ENCODE data around the gene B9D2. TPM values are rescaled to one million over a fixed set of nuclear protein-coding genes. Genes with fewer than 3 reads are reported as not detected.
"Not testable (repeated sequence)": the region's sequence is repeated elsewhere in the genome, so short reads cannot be mapped to it uniquely, and the experiment has no call there.

Gene B9D2
- total RNA-seq, 1 experiment from 2014 or later: 3.3 TPM

- H3K27ac ChIP-seq: no peak within 1 kb of the TSS
- no peaks in the 10 kb centered on the region for H3K36me3 ChIP-seq
- no peak for DNase-seq (ENCODE audit: low read depth in 1 of 2, low spot score in 2 of 2)
- no peaks in the 10 kb centered on the region for H3K27me3 ChIP-seq (replicated peaks)
- H3K9me3 ChIP-seq (replicated peaks): no peaks in the 10 kb centered on the region
- H3K4me1 ChIP-seq (replicated peaks): peaks cover 15% of the 10 kb centered on the region
- no peak within 1 kb of the TSS for H3K4me3 ChIP-seq
These were observed 12.5 kb upstream of the B9D2 start, which contains the start of gene TMEM91 for GRCh38 chr19:41376241-41376997. TMEM91 (plus strand) TSS chr19:41376533; CDS start chr19:41378310, 1,777 bp downstream.

- Histone ChIP-seq H3K9me3 (replicated peaks) (no peaks in the 10 kb centered on the region), H3K4me3 (no peak overlapping the region), H3K36me3 (no peaks in the 10 kb centered on the region), H3K4me1 (replicated peaks) (peaks cover 9% of the 10 kb centered on the region), H3K27ac (no peak overlapping the region), H3K27me3 (replicated peaks) (no peaks in the 10 kb centered on the region)
- DNase-seq (ENCODE audit: low read depth in 1 of 2, low spot score in 2 of 2): peak; percentile 48 to 75
These were observed 10.0 kb upstream of the B9D2 start for GRCh38 chr19:41373993-41374392.

GRCh38 chr19:41372501-41372900, 8.6 kb upstream of the B9D2 start:
- DNase-seq (ENCODE audit: low read depth in 1 of 2, low spot score in 2 of 2): no peak
- no peak overlapping the region for H3K27ac ChIP-seq
- no peaks in the 10 kb centered on the region for H3K27me3 ChIP-seq (replicated peaks)
- no peaks in the 10 kb centered on the region for H3K9me3 ChIP-seq (replicated peaks)
- H3K36me3 ChIP-seq: no peaks in the 10 kb centered on the region
- H3K4me1 ChIP-seq (replicated peaks): peaks cover 20% of the 10 kb centered on the region
- H3K4me3 ChIP-seq: no peak overlapping the region

- Histone ChIP-seq H3K4me3 (no peak overlapping the region), H3K9me3 (replicated peaks) (no peaks in the 10 kb centered on the region), H3K27ac (no peak overlapping the region), H3K27me3 (replicated peaks) (no peaks in the 10 kb centered on the region), H3K36me3 (no peaks in the 10 kb centered on the region), H3K4me1 (replicated peaks) (peaks cover 26% of the 10 kb centered on the region)
- DNase-seq (ENCODE audit: low read depth in 1 of 2, low spot score in 2 of 2): no peak
These were observed 7.6 kb upstream of the B9D2 start for GRCh38 chr19:41371541-41371940.

GRCh38 chr19:41371119-41371518, 7.2 kb upstream of the B9D2 start:
- H3K27ac ChIP-seq; DNase-seq (ENCODE audit: low read depth in 1 of 2, low spot score in 2 of 2); H3K36me3 ChIP-seq; H3K4me3 ChIP-seq; H3K27me3 ChIP-seq (replicated peaks); H3K9me3 ChIP-seq (replicated peaks): not testable (repeated sequence)
- peaks cover 26% of the 10 kb centered on the region for H3K4me1 ChIP-seq (replicated peaks)

- Histone ChIP-seq H3K36me3 (no peaks in the 10 kb centered on the region; the same call in 1 of the 2 replicates), H3K4me1 (replicated peaks) (peaks cover 26% of the 10 kb centered on the region), H3K9me3 (replicated peaks) (no peaks in the 10 kb centered on the region), H3K4me3 (no peak overlapping the region), H3K27ac (no peak overlapping the region), H3K27me3 (replicated peaks) (no peaks in the 10 kb centered on the region)
- DNase-seq (ENCODE audit: low read depth in 1 of 2, low spot score in 2 of 2): no peak
These were observed 5.8 kb upstream of the B9D2 start for GRCh38 chr19:41369769-41370168.

GRCh38 chr19:41367848-41368301, 3.9 kb upstream of the B9D2 start:
- Histone ChIP-seq H3K9me3 (replicated peaks) (no peaks in the 10 kb centered on the region), H3K36me3 (no peaks in the 10 kb centered on the region; the same call in 1 of the 2 replicates), H3K27me3 (replicated peaks) (no peaks in the 10 kb centered on the region), H3K4me1 (replicated peaks) (peaks cover 27% of the 10 kb centered on the region), H3K27ac (peak overlapping the region; percentile 62), H3K4me3 (no peak overlapping the region)
- peak; percentile 51 to 62 for DNase-seq (ENCODE audit: low read depth in 1 of 2, low spot score in 2 of 2)

- Histone ChIP-seq H3K4me3 (no peak overlapping the region), H3K27me3 (replicated peaks) (no peaks in the 10 kb centered on the region), H3K36me3 (no peaks in the 10 kb centered on the region; the same call in 1 of the 2 replicates), H3K4me1 (replicated peaks) (peaks cover 27% of the 10 kb centered on the region), H3K9me3 (replicated peaks) (no peaks in the 10 kb centered on the region), H3K27ac (no peak overlapping the region)
- DNase-seq (ENCODE audit: low read depth in 1 of 2, low spot score in 2 of 2): no peak
These were observed 2.1 kb upstream of the B9D2 start for GRCh38 chr19:41366089-41366488.

GRCh38 chr19:41364524-41365391, 809 bp upstream of the B9D2 start:
- Histone ChIP-seq H3K27ac (peak overlapping the region; percentile 99), H3K4me3 (peak overlapping the region; percentile 77), H3K9me3 (replicated peaks) (no peaks in the 10 kb centered on the region), H3K27me3 (replicated peaks) (no peaks in the 10 kb centered on the region), H3K4me1 (replicated peaks) (peaks cover 32% of the 10 kb centered on the region), H3K36me3 (no peaks in the 10 kb centered on the region; the same call in 1 of the 2 replicates)
- DNase-seq (ENCODE audit: low read depth in 1 of 2, low spot score in 2 of 2): no peak

GRCh38 chr19:41363371-41363752, 587 bp downstream of the B9D2 start:
- no peak for DNase-seq (ENCODE audit: low read depth in 1 of 2, low spot score in 2 of 2)

GRCh38 chr19:41362143-41362847, 1.7 kb downstream of the B9D2 start:
- Histone ChIP-seq H3K4me3 (no peak overlapping the region), H3K36me3 (no peaks in the 10 kb centered on the region; the same call in 1 of the 2 replicates), H3K27ac (no peak overlapping the region), H3K9me3 (replicated peaks) (no peaks in the 10 kb centered on the region), H3K27me3 (replicated peaks) (no peaks in the 10 kb centered on the region), H3K4me1 (replicated peaks) (peaks cover 19% of the 10 kb centered on the region)
- DNase-seq (ENCODE audit: low read depth in 1 of 2, low spot score in 2 of 2): no peak

More at GRCh38 chr19:41363371-41363752, 587 bp downstream of the B9D2 start:
- peak overlapping the region; percentile 99 for H3K27ac ChIP-seq
- H3K4me1 ChIP-seq (replicated peaks): peaks cover 30% of the 10 kb centered on the region
- no peaks in the 10 kb centered on the region for H3K9me3 ChIP-seq (replicated peaks)
- peak overlapping the region; percentile 77 for H3K4me3 ChIP-seq
- no peaks in the 10 kb centered on the region; the same call in 1 of the 2 replicates for H3K36me3 ChIP-seq
- H3K27me3 ChIP-seq (replicated peaks): no peaks in the 10 kb centered on the region

- Histone ChIP-seq H3K4me1 (replicated peaks) (peaks cover 14% of the 10 kb centered on the region), H3K9me3 (replicated peaks) (no peaks in the 10 kb centered on the region), H3K27me3 (replicated peaks) (no peaks in the 10 kb centered on the region), H3K27ac (no peak overlapping the region), H3K4me3 (no peak overlapping the region), H3K36me3 (no peaks in the 10 kb centered on the region)
- no peak for DNase-seq (ENCODE audit: low read depth in 1 of 2, low spot score in 2 of 2)
These were observed 4.2 kb downstream of the B9D2 start for GRCh38 chr19:41359741-41360140.

GRCh38 chr19:41357746-41358145, 6.2 kb downstream of the B9D2 start:
- Histone ChIP-seq H3K9me3 (replicated peaks) (no peaks in the 10 kb centered on the region), H3K4me3 (no peak overlapping the region), H3K27me3 (replicated peaks) (no peaks in the 10 kb centered on the region), H3K4me1 (replicated peaks) (peaks cover 9% of the 10 kb centered on the region), H3K36me3 (peaks cover 1% of the 10 kb centered on the region; the same call in 1 of the 2 replicates), H3K27ac (no peak overlapping the region)
- no peak for DNase-seq (ENCODE audit: low read depth in 1 of 2, low spot score in 2 of 2)
